ENCODE measurements around the gene NKX1-2.
"Not testable (repeated sequence)": the region's sequence is repeated elsewhere in the genome, so short reads cannot be mapped to it uniquely, and the experiment has no call there.

The NKX1-2 gene

DNA sequence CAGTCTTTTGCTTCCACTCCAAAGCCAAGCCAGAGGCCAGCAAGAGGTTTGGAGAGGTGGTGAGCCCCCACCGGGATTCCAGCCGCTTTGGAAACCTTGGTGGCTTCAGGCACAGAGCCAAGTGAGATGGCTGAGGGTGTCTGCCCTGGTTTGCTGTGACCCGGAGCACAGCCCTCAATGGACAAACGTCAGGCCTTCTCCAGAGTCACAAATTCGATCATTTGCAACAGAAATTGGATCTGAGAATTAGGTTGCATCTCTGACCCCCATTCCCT, 885 bp upstream of the NKX1-2 start:
- H3K27me3 Mint-ChIP-seq = peaks cover 99% of the 10 kb centered on the region
- no peak for DNase-seq
- peaks cover 2% of the 10 kb centered on the region for H3K36me3 Mint-ChIP-seq
- no peak overlapping the region for H3K4me3 Mint-ChIP-seq
- H3K9me3 Mint-ChIP-seq = no peaks in the 10 kb centered on the region
- no peak overlapping the region for H3K27ac Mint-ChIP-seq
- CTCF ChIA-PET = no interaction called here
- H3K4me1 Mint-ChIP-seq = peaks cover 20% of the 10 kb centered on the region

DNA sequence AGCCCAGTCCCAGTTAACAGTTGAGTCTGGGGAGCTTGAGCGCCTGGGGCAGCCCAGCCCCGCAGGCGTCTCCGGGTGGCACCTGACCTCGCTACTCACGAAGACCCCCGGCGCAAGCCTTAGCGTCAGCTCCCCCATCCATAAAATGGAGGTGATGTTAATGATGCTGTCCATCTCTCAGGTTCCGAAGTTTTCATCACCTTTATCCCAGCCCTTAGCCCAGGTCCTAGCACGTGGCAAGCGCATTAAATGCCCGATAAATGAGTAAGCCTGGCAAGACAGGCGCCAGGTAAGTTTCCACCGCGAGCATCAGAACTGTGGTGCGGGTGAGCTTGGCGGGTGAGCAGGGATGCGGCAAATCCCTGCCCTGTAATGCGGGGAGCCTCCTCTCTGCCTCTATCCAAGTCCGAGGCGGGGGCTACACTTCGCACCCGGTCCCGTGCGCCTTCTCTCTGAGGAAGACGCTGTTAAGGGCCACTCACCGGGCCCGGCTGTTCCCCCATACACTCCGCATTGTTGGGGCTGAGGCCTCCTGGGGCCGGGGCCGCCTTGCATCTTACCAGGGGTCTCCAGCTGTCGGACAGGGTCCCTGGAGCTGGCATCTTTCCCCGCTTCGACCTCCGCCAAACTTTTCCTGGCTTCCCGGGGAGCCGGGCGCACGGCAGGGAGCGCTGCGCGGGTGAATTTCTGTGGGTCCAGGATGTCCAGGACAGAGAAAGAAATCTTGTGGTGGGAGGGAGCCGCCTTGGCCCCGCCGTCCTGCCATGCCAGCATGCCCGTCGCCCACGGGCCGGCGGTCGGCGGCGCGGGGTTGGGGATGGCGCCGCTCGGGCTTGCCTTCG, 444 bp downstream of the NKX1-2 start:
- peaks cover 20% of the 10 kb centered on the region for H3K4me1 Mint-ChIP-seq
- no peak overlapping the region for H3K4me3 Mint-ChIP-seq
- H3K9me3 Mint-ChIP-seq = no peaks in the 10 kb centered on the region
- peaks cover 97% of the 10 kb centered on the region for H3K27me3 Mint-ChIP-seq
- CTCF ChIA-PET = interaction anchor here (1.4 kb wide), 1 partner anchor 15 kb away, joined by 3 read pairs; no protein-coding TSS in a partner anchor
- H3K36me3 Mint-ChIP-seq = peaks cover 2% of the 10 kb centered on the region
- H3K27ac Mint-ChIP-seq = no peak overlapping the region
- no peak for DNase-seq

DNA sequence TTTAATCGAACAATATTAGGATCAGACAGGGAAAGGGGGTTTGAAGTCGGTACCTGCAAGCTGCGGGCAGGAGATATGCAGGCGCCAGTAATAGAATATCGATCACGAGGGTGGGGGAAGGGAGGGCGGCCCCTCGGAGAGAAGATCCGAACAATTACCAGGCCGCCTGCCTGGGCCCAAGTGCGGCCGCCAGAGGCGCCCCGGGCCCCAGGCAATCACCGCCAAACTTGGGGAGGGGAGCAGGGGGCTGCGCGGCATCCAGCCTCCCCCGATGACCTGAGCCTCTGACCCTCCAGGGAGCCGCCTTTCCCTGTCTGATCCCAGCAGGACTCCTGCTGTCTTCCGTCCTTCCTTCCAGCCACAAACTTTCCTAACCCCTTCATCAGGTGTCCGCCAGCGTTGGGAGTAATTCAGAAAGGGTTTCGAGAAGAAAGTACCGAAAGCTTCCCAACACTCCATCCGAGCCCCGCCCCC, 1.1 kb downstream of the NKX1-2 start:
- Mint-ChIP-seq H3K27ac (no peak overlapping the region), H3K4me1 (peaks cover 20% of the 10 kb centered on the region), H3K27me3 (peaks cover 97% of the 10 kb centered on the region), H3K4me3 (no peak overlapping the region), H3K36me3 (peaks cover 2% of the 10 kb centered on the region), H3K9me3 (no peaks in the 10 kb centered on the region)
- DNase-seq = no peak
- CTCF ChIA-PET = interaction anchor here (1.4 kb wide), 1 partner anchor 16 kb away, joined by 3 read pairs; no protein-coding TSS in a partner anchor

DNA sequence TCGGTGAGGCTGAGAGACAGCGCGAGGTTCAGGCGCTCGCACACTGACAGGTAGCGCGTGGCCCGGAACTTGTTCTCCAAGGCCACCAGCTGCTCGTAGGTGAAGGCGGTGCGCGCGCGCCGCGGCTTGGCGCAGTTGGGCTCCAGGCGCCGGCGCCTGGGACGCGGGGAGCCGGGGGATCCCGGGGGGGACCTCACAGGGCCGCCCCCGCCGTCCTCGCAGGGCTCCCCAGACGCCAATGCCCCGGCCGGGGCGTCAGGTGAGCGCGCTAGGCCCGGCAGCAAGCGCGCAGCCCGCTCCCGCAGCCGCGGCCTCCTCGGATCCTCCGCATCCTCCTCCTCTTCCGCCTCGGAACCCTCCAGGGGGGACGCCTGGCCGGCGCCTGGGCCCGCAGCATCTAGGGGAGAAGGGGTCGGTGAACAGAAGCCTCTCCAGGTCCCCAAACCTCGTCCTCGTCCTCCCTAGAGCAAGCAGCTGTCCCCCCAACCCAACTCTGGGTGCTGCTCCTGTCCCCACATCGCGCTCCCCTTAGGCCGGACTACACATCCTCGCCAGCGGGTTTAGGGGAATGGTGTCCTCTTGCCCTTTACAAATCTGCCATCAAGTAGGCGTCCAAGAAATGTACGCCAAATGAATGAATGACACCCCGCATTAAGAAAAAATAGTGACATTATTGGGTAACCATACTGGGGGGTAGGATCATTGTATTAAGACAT, 1.9 kb downstream of the NKX1-2 start:
- DNase-seq = no peak
- H3K27ac Mint-ChIP-seq = no peak overlapping the region
- no peaks in the 10 kb centered on the region for H3K9me3 Mint-ChIP-seq
- H3K36me3 Mint-ChIP-seq = peaks cover 2% of the 10 kb centered on the region
- peaks cover 20% of the 10 kb centered on the region for H3K4me1 Mint-ChIP-seq
- H3K27me3 Mint-ChIP-seq = peaks cover 92% of the 10 kb centered on the region
- peak overlapping the region; percentile 4 for H3K4me3 Mint-ChIP-seq
- CTCF ChIA-PET = interaction anchor here (1.4 kb wide), 1 partner anchor 17 kb away, joined by 3 read pairs; no protein-coding TSS in a partner anchor

DNA sequence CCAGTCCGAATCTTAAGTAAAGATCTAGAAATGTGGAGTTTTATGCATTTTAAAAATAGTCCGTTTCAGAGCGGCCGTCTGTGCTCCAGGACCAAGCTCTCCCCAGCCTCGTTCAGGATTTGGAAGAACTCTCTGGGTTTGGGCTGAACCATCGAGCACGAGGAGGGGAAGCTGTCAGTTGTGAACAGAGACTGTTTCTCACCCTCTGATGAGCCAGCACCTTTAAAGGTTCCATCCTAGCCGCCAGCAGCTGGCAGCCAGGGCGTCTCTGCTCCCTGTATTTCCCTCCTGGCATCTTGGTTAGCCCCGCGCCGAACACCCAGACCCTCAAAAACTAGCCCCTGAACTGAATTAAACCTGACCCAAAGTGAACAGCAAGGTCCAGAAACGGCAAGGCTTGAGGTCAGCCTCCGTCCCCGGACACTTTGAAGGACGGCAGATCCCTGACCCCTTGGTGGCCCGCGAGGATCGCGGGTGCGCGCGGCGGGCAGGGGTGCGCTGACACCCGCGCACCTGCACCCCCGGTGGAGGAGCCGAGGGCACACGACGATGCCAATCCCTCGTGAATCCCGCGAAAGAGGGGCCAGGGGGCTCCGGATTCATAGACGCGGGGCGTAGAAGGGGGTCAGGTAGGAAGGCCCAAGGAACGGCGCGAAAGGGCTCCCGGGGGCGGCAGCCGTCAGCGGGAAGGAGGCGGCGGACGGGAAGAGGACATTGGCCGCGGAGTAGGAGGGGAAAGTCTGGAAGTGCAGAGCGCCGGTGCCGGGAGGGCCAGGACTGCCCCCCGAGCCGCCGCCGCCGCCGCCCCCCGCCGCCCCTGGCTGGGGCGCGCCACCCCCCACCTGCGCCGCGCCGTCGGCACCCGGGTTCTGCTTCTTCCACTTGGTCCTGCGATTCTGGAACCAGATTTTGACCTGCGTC, 2.7 kb downstream of the NKX1-2 start:
- CTCF ChIA-PET = no interaction called here
- no peaks in the 10 kb centered on the region for H3K9me3 Mint-ChIP-seq
- H3K4me3 Mint-ChIP-seq = no peak overlapping the region
- H3K36me3 Mint-ChIP-seq = peaks cover 2% of the 10 kb centered on the region
- H3K27ac Mint-ChIP-seq = peak overlapping the region; percentile 28
- H3K4me1 Mint-ChIP-seq = peaks cover 20% of the 10 kb centered on the region
- peaks cover 84% of the 10 kb centered on the region for H3K27me3 Mint-ChIP-seq
- no peak for DNase-seq

DNA sequence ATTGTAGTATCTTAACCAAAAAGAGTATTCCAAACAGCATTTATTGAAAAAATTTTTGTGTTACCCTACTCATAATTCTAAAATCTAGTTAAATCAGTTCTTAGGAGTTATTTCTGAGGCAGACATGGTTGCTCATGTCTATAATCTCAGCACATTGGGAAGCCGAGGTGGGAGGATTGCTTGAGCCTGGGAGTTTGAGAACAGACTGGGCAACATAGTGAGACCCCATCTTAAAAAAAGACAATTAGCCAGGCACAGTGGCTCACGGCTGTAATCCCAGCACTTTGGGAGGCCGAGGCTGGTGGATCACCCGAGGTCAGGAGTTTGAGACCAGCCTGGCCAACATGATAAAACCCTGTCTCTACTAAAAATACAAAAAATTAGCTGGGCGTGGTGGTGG, 8.1 kb downstream of the NKX1-2 start:
- H3K36me3 Mint-ChIP-seq, DNase-seq, H3K27ac Mint-ChIP-seq, CTCF ChIA-PET, H3K4me1 Mint-ChIP-seq, H3K9me3 Mint-ChIP-seq, H3K4me3 Mint-ChIP-seq: not testable (repeated sequence)
- peaks cover 34% of the 10 kb centered on the region for H3K27me3 Mint-ChIP-seq

DNA sequence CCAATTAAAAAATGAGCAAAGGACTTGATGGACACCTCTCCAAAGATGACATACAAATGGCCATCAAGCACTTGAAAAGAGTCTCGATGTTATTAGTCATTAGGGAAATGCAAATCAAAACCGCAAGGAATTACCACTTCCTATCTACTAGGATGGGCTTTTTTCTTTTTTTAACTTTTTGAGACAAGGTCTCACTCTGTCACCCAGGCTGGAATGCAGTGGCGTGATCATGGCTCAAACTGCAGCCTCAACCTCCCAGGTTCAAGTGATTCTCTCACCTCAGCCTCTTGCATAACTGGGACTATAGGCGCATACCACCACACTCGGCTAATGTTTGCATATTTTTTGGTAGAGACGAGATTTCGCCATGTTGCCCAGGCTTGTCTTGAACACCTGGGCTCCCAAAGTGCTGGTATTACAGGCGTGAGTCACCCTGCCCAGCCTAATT, 13.6 kb downstream of the NKX1-2 start:
- H3K36me3 Mint-ChIP-seq = no peaks in the 10 kb centered on the region

DNA sequence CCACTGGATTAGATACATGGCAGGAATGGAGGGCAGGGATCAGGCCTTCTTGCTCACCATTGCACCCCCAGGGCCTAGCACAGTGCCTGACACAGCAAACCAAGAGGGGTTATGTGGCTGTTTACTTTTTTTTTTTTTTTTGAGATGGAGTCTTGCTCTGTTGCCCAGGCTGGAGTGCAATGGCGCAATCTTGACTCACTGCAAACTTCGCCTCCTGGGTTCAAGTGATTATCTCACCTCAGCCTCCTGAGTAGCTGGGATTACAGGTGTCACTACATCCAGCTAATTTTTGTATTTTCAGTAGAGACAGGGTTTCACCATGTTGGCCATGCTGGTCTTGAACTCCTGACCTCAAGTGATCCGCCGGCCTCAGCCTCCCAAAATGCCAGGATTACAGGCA, 14.2 kb downstream of the NKX1-2 start:
- DNase-seq, H3K9me3 Mint-ChIP-seq, H3K36me3 Mint-ChIP-seq, H3K4me3 Mint-ChIP-seq, H3K4me1 Mint-ChIP-seq, H3K27me3 Mint-ChIP-seq, CTCF ChIA-PET, H3K27ac Mint-ChIP-seq: not testable (repeated sequence)

More for the DNA sequence above, 13.6 kb downstream of the NKX1-2 start:
- CTCF ChIA-PET = no interaction called here
- peaks cover 3% of the 10 kb centered on the region for H3K27me3 Mint-ChIP-seq
- H3K4me1 Mint-ChIP-seq = no peaks in the 10 kb centered on the region
- H3K4me3 Mint-ChIP-seq = no peak overlapping the region
- no peaks in the 10 kb centered on the region for H3K9me3 Mint-ChIP-seq
- no peak for DNase-seq
- H3K27ac Mint-ChIP-seq = no peak overlapping the region

DNA sequence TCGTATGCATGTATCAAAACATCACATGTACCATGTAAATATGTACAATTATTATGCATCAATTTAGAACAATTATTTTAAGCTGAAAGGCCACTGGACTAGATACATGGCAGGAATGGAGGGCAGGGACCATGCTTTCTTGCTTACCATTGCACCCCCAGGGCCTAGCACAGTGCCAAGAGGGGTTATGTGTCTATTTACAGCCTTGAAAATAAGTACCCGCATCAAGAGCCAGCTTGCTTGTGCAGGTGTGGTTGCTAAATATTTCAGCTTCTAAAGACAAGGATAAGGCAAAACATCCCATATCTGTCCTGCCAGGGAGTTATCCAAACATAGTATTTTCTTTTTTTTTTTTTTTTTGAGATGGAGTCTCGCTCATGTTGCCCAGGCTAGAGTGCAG, 16.4 kb downstream of the NKX1-2 start:
- Mint-ChIP-seq H3K4me1 (no peaks in the 10 kb centered on the region), H3K27ac (no peak overlapping the region), H3K36me3 (no peaks in the 10 kb centered on the region), H3K4me3 (no peak overlapping the region), H3K9me3 (no peaks in the 10 kb centered on the region), H3K27me3 (peaks cover 18% of the 10 kb centered on the region)
- DNase-seq = no peak
- CTCF ChIA-PET = no interaction called here

DNA sequence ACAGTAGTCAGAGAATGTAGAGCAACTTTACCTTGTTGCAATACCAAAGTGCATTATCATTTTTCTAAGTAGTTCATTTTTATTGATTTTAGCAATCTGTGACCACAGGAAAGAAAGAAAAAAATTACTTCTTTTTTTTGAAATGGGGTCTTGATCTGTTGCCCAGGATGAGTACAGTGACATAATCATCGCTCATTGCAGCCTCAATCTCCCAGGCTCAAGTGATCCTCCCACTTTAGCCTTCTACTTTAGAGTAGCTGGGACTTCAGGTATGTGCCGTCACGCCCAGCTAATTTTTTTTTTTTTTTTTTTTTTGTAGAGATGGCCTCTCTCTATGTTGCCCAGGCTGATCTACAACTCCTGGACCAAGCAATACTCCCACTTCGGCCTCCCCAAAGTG, 19.8 kb downstream of the NKX1-2 start:
- Mint-ChIP-seq H3K27me3 (peaks cover 37% of the 10 kb centered on the region), H3K9me3 (no peaks in the 10 kb centered on the region), H3K4me3 (no peak overlapping the region), H3K27ac (no peak overlapping the region), H3K4me1 (no peaks in the 10 kb centered on the region), H3K36me3 (no peaks in the 10 kb centered on the region)
- CTCF ChIA-PET = no interaction called here
- DNase-seq = no peak

DNA sequence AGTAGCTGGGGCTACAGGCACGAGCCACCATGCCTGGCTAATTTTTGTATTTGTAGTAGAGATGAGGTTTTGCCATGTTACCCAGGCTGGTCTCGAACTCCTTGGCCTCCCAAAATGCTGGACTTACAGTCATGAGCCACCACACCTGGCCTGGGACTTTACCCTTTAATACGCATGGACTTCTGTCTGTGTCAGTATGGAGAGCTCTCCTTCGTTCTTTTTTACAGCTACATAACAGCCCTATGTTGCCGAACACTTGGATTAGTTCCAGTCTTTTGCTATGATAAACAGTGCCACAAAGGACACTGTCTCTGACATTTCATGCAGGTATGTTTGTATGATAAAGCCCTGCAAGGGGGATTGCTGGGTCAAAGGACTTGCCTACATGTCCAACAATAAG, 20.3 kb downstream of the NKX1-2 start:
- H3K9me3 Mint-ChIP-seq = no peaks in the 10 kb centered on the region
- CTCF ChIA-PET = no interaction called here
- no peak overlapping the region for H3K4me3 Mint-ChIP-seq
- H3K27me3 Mint-ChIP-seq = peaks cover 37% of the 10 kb centered on the region
- H3K36me3 Mint-ChIP-seq = no peaks in the 10 kb centered on the region
- no peaks in the 10 kb centered on the region for H3K4me1 Mint-ChIP-seq
- H3K27ac Mint-ChIP-seq = no peak overlapping the region
- no peak for DNase-seq

DNA sequence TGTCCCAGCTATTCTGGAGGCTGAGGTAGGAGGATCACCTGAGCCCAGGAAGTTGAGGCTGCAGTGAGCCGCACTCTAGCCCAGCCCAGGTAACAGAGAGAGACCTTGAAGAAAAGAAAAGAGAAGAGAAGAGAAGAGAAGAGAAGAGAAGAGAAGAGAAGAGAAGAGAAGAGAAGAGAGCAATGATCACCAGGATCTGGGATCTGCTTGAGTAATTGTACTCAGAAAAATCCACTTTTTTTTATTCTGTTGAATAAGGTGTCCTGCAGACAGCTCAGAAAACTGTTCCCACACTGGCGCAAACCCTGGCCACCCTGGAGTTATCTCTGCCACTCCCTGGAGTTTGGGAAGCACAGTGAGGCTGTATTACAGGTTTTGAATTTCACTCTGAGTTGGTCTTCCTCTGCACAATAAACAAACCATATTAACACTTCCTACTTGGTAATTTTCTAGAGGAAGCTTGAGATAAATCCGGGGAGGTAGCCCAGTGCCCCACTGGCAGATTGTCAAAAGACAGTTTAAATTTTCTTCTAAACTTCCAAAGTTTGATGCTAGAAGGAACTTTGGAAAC, 21.5 kb downstream of the NKX1-2 start:
- Mint-ChIP-seq H3K27me3 (peaks cover 45% of the 10 kb centered on the region), H3K4me3 (no peak overlapping the region), H3K27ac (no peak overlapping the region), H3K36me3 (no peaks in the 10 kb centered on the region), H3K4me1 (no peaks in the 10 kb centered on the region), H3K9me3 (no peaks in the 10 kb centered on the region)
- CTCF ChIA-PET = no interaction called here
- DNase-seq = no peak

DNA sequence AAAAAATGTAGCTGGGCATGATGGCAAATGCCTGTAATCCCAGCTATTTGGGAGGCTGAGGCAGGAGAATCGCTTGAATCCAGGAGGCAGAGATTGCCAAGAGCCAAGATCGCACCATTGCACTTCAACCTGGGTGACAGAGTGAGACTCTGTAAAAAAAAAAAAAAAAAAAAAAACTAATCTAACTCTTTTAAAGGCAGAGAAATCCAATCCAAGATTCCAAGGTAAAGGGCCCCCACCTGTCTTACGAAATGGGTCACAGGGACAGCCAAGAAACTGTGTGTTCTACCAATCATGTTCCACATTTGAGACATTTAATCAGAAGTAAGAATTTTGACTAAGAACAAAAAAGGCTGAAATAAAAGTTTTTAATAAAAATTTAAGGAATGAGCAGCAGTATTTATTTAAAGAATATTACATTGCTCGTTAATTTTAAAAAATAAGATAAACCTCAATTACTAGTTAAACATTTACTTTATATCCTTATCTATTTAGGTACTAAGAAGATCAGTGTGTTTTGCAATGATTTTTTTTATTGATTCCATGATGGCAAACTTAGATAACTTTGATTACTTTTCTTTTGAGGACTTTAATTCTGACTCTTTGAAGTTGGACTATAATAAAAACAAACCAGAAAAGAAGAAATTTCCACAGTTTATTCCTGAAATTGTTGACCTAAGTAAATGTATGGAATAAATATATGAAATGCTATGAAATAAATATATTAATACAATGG, 24.4 kb downstream of the NKX1-2 start:
- no peak overlapping the region for H3K27ac Mint-ChIP-seq
- peaks cover 68% of the 10 kb centered on the region for H3K27me3 Mint-ChIP-seq
- CTCF ChIA-PET = no interaction called here
- no peaks in the 10 kb centered on the region for H3K36me3 Mint-ChIP-seq
- H3K9me3 Mint-ChIP-seq = no peaks in the 10 kb centered on the region
- DNase-seq = no peak
- H3K4me1 Mint-ChIP-seq = no peaks in the 10 kb centered on the region
- H3K4me3 Mint-ChIP-seq = no peak overlapping the region

All from activated naive CD4-positive, alpha-beta T cell treated with anti-CD3 and anti-CD28 coated beads, Interleukin-2, amount 10 ng/mL, durations not matched to agents 7 days and 5 days (primary cell).